Prostate gland (tissue), 2 donors: ENCODE data around the gene ZNRD2.

ENCODE experiments used
- CTCF ChIP-seq, 4 experiments: fragments of 200-600 bp in 2 of 4; fragments of 450-650 bp in 2 of 4; sonication (generic) in 2 of 4; IDR thresholded peaks; 1 replicate in 3 of 4; 2 replicates in 1 of 4; pipeline ENCODE4 v1.5.1; 2016 to 2019; ENCODE audit warnings: antibody characterized with exemption in 4 of 4, mild to moderate bottlenecking in 2 of 4, moderate library complexity in 2 of 4
- POLR2A ChIP-seq: fragments of 450-650 bp; IDR thresholded peaks from one replicate; pipeline ENCODE4 v1.6.1; 2016; ENCODE audit warnings: antibody characterized with exemption, mild to moderate bottlenecking

- TF ChIP-seq CTCF (IDR thresholded peaks at IDR 0.05) (no peak), POLR2A (no peak)
Measured at GRCh38 chr11:65611028-65611757, 40.9 kb downstream of the ZNRD2 start.
